ENCODE results near the gene HAUS3.

DNA sequence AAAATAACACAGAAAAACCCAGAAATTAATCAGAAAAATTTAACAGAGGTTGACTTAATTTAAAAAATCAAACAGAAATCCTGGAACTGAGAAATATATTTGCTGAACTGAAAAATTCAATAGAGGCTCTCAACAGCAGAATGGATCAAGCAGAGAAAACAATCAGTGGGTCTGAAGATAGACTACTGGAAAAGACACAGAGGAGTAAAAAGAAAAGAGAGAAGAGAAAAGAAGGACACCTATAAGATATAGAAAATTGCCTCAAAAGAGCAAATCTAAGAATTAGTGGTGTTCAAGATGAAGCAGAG is 55.1 kb downstream of the HAUS3 start:
- TF ChIP-seq CTCF (IDR thresholded peaks at IDR 0.05; ENCODE audit: control extremely low read depth in 1 of 3, insufficient read depth in 1 of 3, low read depth in 1 of 3, low read length in 3 of 3) (no peak), CTBP2 (IDR thresholded peaks at IDR 0.05; ENCODE audit: borderline replicate concordance, insufficient read depth, insufficient read length, low read length) (no peak), ZNF274 (IDR thresholded peaks at IDR 0.05; ENCODE audit: borderline replicate concordance, extremely low read depth, low read length) (no peak), EZH2 (IDR thresholded peaks at IDR 0.05; ENCODE audit: low read depth, low read length, severe bottlenecking) (no peak), CEBPB (IDR thresholded peaks at IDR 0.05; ENCODE audit: low read depth, low read length) (no peak), JUN (IDR thresholded peaks at IDR 0.05; ENCODE audit: low read depth, low read length) (no peak), GTF2F1 (IDR thresholded peaks at IDR 0.05; ENCODE audit: borderline replicate concordance, low read depth, low read length) (no peak), TCF12 (IDR thresholded peaks at IDR 0.05; ENCODE audit: low read depth, low read length) (no peak), POLR2A (IDR thresholded peaks at IDR 0.05; ENCODE audit: control extremely low read depth in 1 of 2, low read depth in 2 of 2, low read length in 2 of 2) (no peak), RBBP5 (IDR thresholded peaks at IDR 0.05; ENCODE audit: borderline replicate concordance, low read depth, low read length) (no peak), SRF (IDR thresholded peaks at IDR 0.05; ENCODE audit: low read depth, low read length) (no peak), RXRA (IDR thresholded peaks at IDR 0.05; ENCODE audit: insufficient read depth, low read depth, low read length) (no peak)
- TF ChIP-seq, protein P1, sequence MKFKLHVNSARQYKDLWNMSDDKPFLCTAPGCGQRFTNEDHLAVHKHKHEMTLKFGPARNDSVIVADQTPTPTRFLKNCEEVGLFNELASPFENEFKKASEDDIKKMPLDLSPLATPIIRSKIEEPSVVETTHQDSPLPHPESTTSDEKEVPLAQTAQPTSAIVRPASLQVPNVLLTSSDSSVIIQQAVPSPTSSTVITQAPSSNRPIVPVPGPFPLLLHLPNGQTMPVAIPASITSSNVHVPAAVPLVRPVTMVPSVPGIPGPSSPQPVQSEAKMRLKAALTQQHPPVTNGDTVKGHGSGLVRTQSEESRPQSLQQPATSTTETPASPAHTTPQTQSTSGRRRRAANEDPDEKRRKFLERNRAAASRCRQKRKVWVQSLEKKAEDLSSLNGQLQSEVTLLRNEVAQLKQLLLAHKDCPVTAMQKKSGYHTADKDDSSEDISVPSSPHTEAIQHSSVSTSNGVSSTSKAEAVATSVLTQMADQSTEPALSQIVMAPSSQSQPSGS (IDR thresholded peaks at IDR 0.05; ENCODE audit: low read length) = no peak
